Osteoblast (primary cell): Measurements from ENCODE around the gene KIF13A. TPM values are rescaled to one million over a fixed set of nuclear protein-coding genes. Genes with fewer than 3 reads are reported as not detected.
A peak's percentile ranks its signal among the peaks of the same experiment; 100 is the strongest.

Experiments used
- DNase-seq: peaks from one replicate; pipeline ENCODE4 v3.0.0; 2011; ENCODE audit warnings: low spot score, mixed read lengths; ENCODE audit not compliant: insufficient read length; ENCODE audit errors: missing footprints
- H2AFZ ChIP-seq: 2 replicates; pipeline ENCODE4 v1.6.0; 2011; ENCODE audit warnings: mild to moderate bottlenecking, low read length
- H3K27ac ChIP-seq: 2 replicates; pipeline ENCODE4 v1.5.1; 2011; ENCODE audit warnings: mild to moderate bottlenecking, low read depth, low read length, moderate library complexity
- H3K27me3 ChIP-seq: 2 replicates; pipeline ENCODE4 v1.6.0; 2012; ENCODE audit warnings: mild to moderate bottlenecking, control low read depth, inconsistent platforms, low read length, moderate library complexity; ENCODE audit not compliant: insufficient read depth
- H3K36me3 ChIP-seq: 2 replicates; pipeline ENCODE4 v1.5.1; 2011; ENCODE audit warnings: mild to moderate bottlenecking, low read length, control low read depth, moderate library complexity; ENCODE audit not compliant: insufficient read depth
- H3K4me1 ChIP-seq: 2 replicates; pipeline ENCODE4 v1.5.1; 2011; ENCODE audit warnings: mild to moderate bottlenecking, low read length, control low read depth, moderate library complexity; ENCODE audit not compliant: insufficient read depth
- H3K4me2 ChIP-seq: 2 replicates; pipeline ENCODE4 v1.6.0; 2011; ENCODE audit warnings: mild to moderate bottlenecking, low read length; ENCODE audit not compliant: insufficient read depth
- H3K4me3 ChIP-seq: fragments of 200-600 bp; sonication (generic); 3 replicates; pipeline ENCODE4 v1.5.1; 2012; ENCODE audit warnings: mild to moderate bottlenecking, low read length, inconsistent platforms; ENCODE audit not compliant: insufficient read depth
- H3K79me2 ChIP-seq: 2 replicates; pipeline ENCODE4 v1.6.0; 2012; ENCODE audit warnings: mild to moderate bottlenecking, low read length, control low read depth, inconsistent platforms; ENCODE audit not compliant: insufficient read depth
- H3K9me3 ChIP-seq: 2 replicates; pipeline ENCODE4 v1.5.1; 2011; ENCODE audit warnings: low read depth, low read length, control low read depth
- H4K20me1 ChIP-seq: 2 replicates; pipeline ENCODE4 v1.6.0; 2012; ENCODE audit warnings: mild to moderate bottlenecking, low read length, control low read depth; ENCODE audit not compliant: insufficient read depth
- total RNA-seq: library from RNA; depleted of rRNA; stranded (reverse); fragments of >200 nt; gene quantifications from 2 replicates; pipeline ENCODE4 v1.2.3, GENCODE V29; 2012
- TF ChIP-seq, protein P1 (sequence below): IDR thresholded peaks from 2 replicates; pipeline ENCODE4 v1.5.1; 2011; ENCODE audit warnings: mild to moderate bottlenecking, low read depth, low read length, moderate library complexity; ENCODE audit errors: extremely low read depth

The KIF13A gene
- total RNA-seq, 1 donor = 61.5 TPM

GRCh38 chr6:17971128-17972073, 16.0 kb downstream of the KIF13A start:
- Histone ChIP-seq H3K27ac (peak overlapping the region; percentile 73), H3K27me3 (no peaks in the 10 kb centered on the region), H3K4me3 (no peak overlapping the region), H4K20me1 (peaks cover 16% of the 10 kb centered on the region), H2AFZ (no peak overlapping the region), H3K9me3 (no peaks in the 10 kb centered on the region), H3K4me1 (peaks cover 44% of the 10 kb centered on the region), H3K79me2 (peaks cover 85% of the 10 kb centered on the region), H3K4me2 (no peak overlapping the region), H3K36me3 (no peaks in the 10 kb centered on the region)
- DNase-seq = peak; percentile 22
- TF ChIP-seq, protein P1, sequence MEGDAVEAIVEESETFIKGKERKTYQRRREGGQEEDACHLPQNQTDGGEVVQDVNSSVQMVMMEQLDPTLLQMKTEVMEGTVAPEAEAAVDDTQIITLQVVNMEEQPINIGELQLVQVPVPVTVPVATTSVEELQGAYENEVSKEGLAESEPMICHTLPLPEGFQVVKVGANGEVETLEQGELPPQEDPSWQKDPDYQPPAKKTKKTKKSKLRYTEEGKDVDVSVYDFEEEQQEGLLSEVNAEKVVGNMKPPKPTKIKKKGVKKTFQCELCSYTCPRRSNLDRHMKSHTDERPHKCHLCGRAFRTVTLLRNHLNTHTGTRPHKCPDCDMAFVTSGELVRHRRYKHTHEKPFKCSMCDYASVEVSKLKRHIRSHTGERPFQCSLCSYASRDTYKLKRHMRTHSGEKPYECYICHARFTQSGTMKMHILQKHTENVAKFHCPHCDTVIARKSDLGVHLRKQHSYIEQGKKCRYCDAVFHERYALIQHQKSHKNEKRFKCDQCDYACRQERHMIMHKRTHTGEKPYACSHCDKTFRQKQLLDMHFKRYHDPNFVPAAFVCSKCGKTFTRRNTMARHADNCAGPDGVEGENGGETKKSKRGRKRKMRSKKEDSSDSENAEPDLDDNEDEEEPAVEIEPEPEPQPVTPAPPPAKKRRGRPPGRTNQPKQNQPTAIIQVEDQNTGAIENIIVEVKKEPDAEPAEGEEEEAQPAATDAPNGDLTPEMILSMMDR = no peak

- no peaks in the 10 kb centered on the region for H3K9me3 ChIP-seq
- no peak overlapping the region for H2AFZ ChIP-seq
- H3K79me2 ChIP-seq = peaks cover 76% of the 10 kb centered on the region
- H3K36me3 ChIP-seq = no peaks in the 10 kb centered on the region
- H3K4me2 ChIP-seq = no peak overlapping the region
- DNase-seq = no peak
- peak overlapping the region; percentile 46 for H3K27ac ChIP-seq
- no peaks in the 10 kb centered on the region for H3K27me3 ChIP-seq
- peaks cover 69% of the 10 kb centered on the region for H3K4me1 ChIP-seq
- peaks cover 11% of the 10 kb centered on the region for H4K20me1 ChIP-seq
- H3K4me3 ChIP-seq = no peak overlapping the region
- TF ChIP-seq, protein P1 = no peak
Observed at GRCh38 chr6:17968876-17969275, 18.6 kb downstream of the KIF13A start.

- TF ChIP-seq, protein P1 = no peak
- Histone ChIP-seq H3K27ac (peak overlapping the region; percentile 46), H3K9me3 (no peaks in the 10 kb centered on the region), H3K4me2 (no peak overlapping the region), H3K4me3 (no peak overlapping the region), H3K4me1 (peaks cover 68% of the 10 kb centered on the region), H3K36me3 (no peaks in the 10 kb centered on the region), H3K79me2 (peaks cover 74% of the 10 kb centered on the region), H3K27me3 (no peaks in the 10 kb centered on the region), H2AFZ (no peak overlapping the region), H4K20me1 (peaks cover 7% of the 10 kb centered on the region)
- peak; percentile 35 for DNase-seq
Observed at GRCh38 chr6:17967668-17968518, 19.5 kb downstream of the KIF13A start.

DNA sequence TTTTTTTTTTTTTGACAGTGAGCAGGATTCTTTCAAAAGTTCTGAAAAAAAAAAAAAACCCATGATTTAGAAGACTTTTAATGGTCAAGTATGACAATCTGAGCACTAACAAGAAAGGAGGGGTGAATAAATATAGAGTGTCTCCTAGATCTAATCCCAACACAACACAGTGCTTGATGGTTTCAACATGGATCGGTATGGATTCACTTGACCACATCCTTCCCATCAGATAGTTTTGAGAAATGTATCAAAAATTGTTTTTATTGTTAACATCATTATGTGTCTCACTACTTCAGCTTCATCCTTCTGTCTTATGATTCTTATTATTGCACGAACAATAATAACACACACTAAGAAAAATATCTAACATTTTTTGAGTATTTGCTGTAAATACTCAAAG, 21.0 kb downstream of the KIF13A start:
- DNase-seq = no peak
- no peaks in the 10 kb centered on the region for H3K36me3 ChIP-seq
- no peaks in the 10 kb centered on the region for H3K9me3 ChIP-seq
- no peak overlapping the region for H2AFZ ChIP-seq
- TF ChIP-seq, protein P1 = no peak
- peaks cover 67% of the 10 kb centered on the region for H3K79me2 ChIP-seq
- H3K4me3 ChIP-seq = no peak overlapping the region
- peak overlapping the region; percentile 74 for H3K27ac ChIP-seq
- H3K4me1 ChIP-seq = peaks cover 66% of the 10 kb centered on the region
- no peaks in the 10 kb centered on the region for H3K27me3 ChIP-seq
- peaks cover 10% of the 10 kb centered on the region for H4K20me1 ChIP-seq
- H3K4me2 ChIP-seq = no peak overlapping the region
